GM12878 (cell line): ENCODE measurements around the gene CLCN2. TPM values are rescaled to one million over a fixed set of nuclear protein-coding genes. Genes with fewer than 3 reads are reported as not detected.

Experiments used
- ATAC-seq: fragments of 200-7000 bp; cut with Tn5 transposase; 3 replicates; pipeline ENCODE4 v1.9.1; 2020; ENCODE audit warnings: mild to moderate bottlenecking, moderate library complexity
- BruUV-seq: library from RNA; stranded (reverse); fragments of 400-500 nt; replicated peaks from 2 replicates; lab custom pipeline; 2021; lab: Mats Ljungman, UMichigan
- CTCF ChIA-PET: fragments of 300-600 bp; sonication (Branson Sonifier 250); formaldehyde crosslinking; extraction: SDS; loops from one replicate; lab custom pipeline; 2021; ENCODE audit warnings: inconsistent platforms; lab: Yijun Ruan, JAX
- POLR2A ChIA-PET: fragments of 350-600 bp; formaldehyde crosslinking; extraction: SDS; loops from one replicate; lab custom pipeline; 2021; ENCODE audit warnings: inconsistent platforms; lab: Charles Lee
- RAD21 ChIA-PET: fragments of 300-600 bp; sonication (Branson Sonifier 250); formaldehyde crosslinking; loops from one replicate; lab custom pipeline; 2023; ENCODE audit warnings: antibody characterized with exemption; ENCODE audit not compliant: unreplicated experiment; lab: Charles Lee
- SMC1A ChIA-PET: fragments of 300-600 bp; sonication (Branson Sonifier 250); formaldehyde crosslinking; loops from one replicate; lab custom pipeline; 2023; ENCODE audit not compliant: unreplicated experiment, uncharacterized antibody; lab: Charles Lee
- DNase-seq: peaks from one replicate; pipeline ENCODE4 v3.0.0-alpha.2; 2011; ENCODE audit warnings: low read depth, low spot score
- FAIRE-seq: peaks from 3 replicates; lab custom pipeline; 2011; peaks lifted over from hg19 to GRCh38; lab: Jason Lieb, UNC
- H2AFZ ChIP-seq: 2 replicates; pipeline ENCODE4 v1.6.0; 2011; ENCODE audit warnings: low read depth, low read length, control low read depth; ENCODE audit not compliant: control insufficient read depth
- H3K27ac ChIP-seq: 2 replicates; pipeline ENCODE4 v1.5.1; 2011; ENCODE audit warnings: control low read depth; ENCODE audit not compliant: control insufficient read depth, insufficient read depth
- H3K27me3 ChIP-seq, 2 experiments: replicated peaks in 1 of 2; 2 replicates each; pipeline versions ENCODE4 v1.6.0 to v1.6.1; 2011; ENCODE audit warnings: low read length in 1 of 2; ENCODE audit not compliant: control insufficient read depth in 2 of 2, insufficient read depth in 2 of 2
- H3K36me3 ChIP-seq, 2 experiments: 2 replicates each; pipeline ENCODE4 v1.5.1; 2011; ENCODE audit warnings: low read length in 1 of 2; ENCODE audit not compliant: control insufficient read depth in 2 of 2, insufficient read depth in 2 of 2
- H3K4me1 ChIP-seq: 2 replicates; pipeline ENCODE4 v1.6.1; 2011; ENCODE audit warnings: mild to moderate bottlenecking, low read length, moderate library complexity, mixed read lengths; ENCODE audit not compliant: control insufficient read depth, insufficient read depth
- H3K4me2 ChIP-seq: 2 replicates; pipeline ENCODE4 v1.6.0; 2011; ENCODE audit warnings: control low read depth; ENCODE audit not compliant: control insufficient read depth, insufficient read depth
- H3K4me3 ChIP-seq: fragments of 200-600 bp; sonication (generic); 2 replicates; pipeline ENCODE4 v1.5.1; 2016
- H3K79me2 ChIP-seq: 2 replicates; pipeline ENCODE4 v1.6.0; 2011; ENCODE audit warnings: low read length; ENCODE audit not compliant: control insufficient read depth, insufficient read depth
- H3K9ac ChIP-seq: 2 replicates; pipeline ENCODE4 v1.8.0; 2011; ENCODE audit warnings: low read length, control low read depth, mixed read lengths; ENCODE audit not compliant: control insufficient read depth, insufficient read depth
- H3K9me3 ChIP-seq: replicated peaks from 3 replicates; pipeline ENCODE4 v1.5.1; 2011; ENCODE audit warnings: mild to moderate bottlenecking, low read length; ENCODE audit not compliant: control insufficient read depth, insufficient read depth
- H4K20me1 ChIP-seq: 2 replicates; pipeline ENCODE4 v1.6.0; 2011; ENCODE audit not compliant: control insufficient read depth, insufficient read depth
- DPF2 ChIP-seq: fragments of 450-650 bp; IDR thresholded peaks from 2 replicates; pipeline ENCODE4 v1.6.1; 2017; ENCODE audit warnings: mild to moderate bottlenecking
- ETV6 ChIP-seq, 2 experiments: fragments of 450-650 bp in 1 of 2; IDR thresholded peaks in 1 of 2; conservative IDR thresholded peaks in 1 of 2; 2 replicates each; pipeline ENCODE4 v1.6.1; 2014; ENCODE audit warnings: antibody characterized with exemption in 1 of 2, borderline replicate concordance in 1 of 2, low read depth in 1 of 2, mild to moderate bottlenecking in 1 of 2, moderate library complexity in 1 of 2
- IKZF2 ChIP-seq, 2 experiments: fragments of 450-650 bp; IDR thresholded peaks; 2 replicates each; pipeline ENCODE4 v1.6.1; 2017; ENCODE audit warnings: mild to moderate bottlenecking in 2 of 2, moderate library complexity in 2 of 2
- MEF2B ChIP-seq: fragments of 450-650 bp; IDR thresholded peaks from 2 replicates; pipeline ENCODE4 v1.6.1; 2018; ENCODE audit warnings: mild to moderate bottlenecking, moderate library complexity; ENCODE audit not compliant: partially characterized antibody, poor library complexity, severe bottlenecking
- SMC3 ChIP-seq: IDR thresholded peaks from 2 replicates; pipeline ENCODE4 v1.6.1; 2011; ENCODE audit warnings: low read length, improper control_type of control experiment, borderline replicate concordance
- SREBF2 ChIP-seq: IDR thresholded peaks from 2 replicates; pipeline ENCODE4 v1.6.1; 2012; ENCODE audit warnings: mild to moderate bottlenecking, low read length
- TCF3 ChIP-seq: IDR thresholded peaks from 2 replicates; pipeline ENCODE4 v1.6.1; 2012; ENCODE audit warnings: low read depth, mild to moderate bottlenecking, low read length, borderline replicate concordance; ENCODE audit not compliant: insufficient read depth
- TCF7 ChIP-seq: IDR thresholded peaks from 2 replicates; pipeline ENCODE4 v1.6.1; 2014; ENCODE audit warnings: antibody characterized with exemption, borderline replicate concordance
- WGBS: methylation state at CpG from one replicate; pipeline ENCODE4 v1.1.6; 2016; ENCODE audit warnings: low lambda C conversion rate; ENCODE audit not compliant: insufficient replicate concordance, insufficient coverage; ENCODE audit errors: missing lambda C conversion rate; 5-methylcytosine and 5-hydroxymethylcytosine counted together
- in situ Hi-C: fragments of 300-500 bp; cut with MboI; formaldehyde crosslinking; loops from 9 replicates; pipeline ENCODE4 v1.14.3; 2018; ENCODE audit warnings: mixed read lengths
- intact Hi-C: fragments of 100-400 bp; cut with micrococcal nuclease; formaldehyde crosslinking; loops from one replicate; pipeline ENCODE4 v1.14.2; 2022; ENCODE audit not compliant: unreplicated experiment
- polyA plus RNA-seq, 11 experiments: library from polyadenylated mRNA; depleted of rRNA in 4 of 11; unstranded in 6 of 11; stranded (reverse) in 5 of 11; fragments of >200 nt; fragmentation: Nextera tagmentation in 4 of 11; fragmentation: Illumina TruSeq in 1 of 11; extraction: Ambion mirVana in 4 of 11; extraction: Trizol in 1 of 11; gene quantifications; 1 replicate in 1 of 11; 2 replicates in 10 of 11; pipeline versions ENCODE4 v1.2.1 to v1.2.3, GENCODE V29; 2011 to 2016; ENCODE audit warnings: inconsistent platforms in 2 of 11, missing spikeins in 2 of 11, low read depth in 1 of 11
- total RNA-seq, 4 experiments: library from RNA; depleted of rRNA in 3 of 4; stranded (reverse); fragments of >200 nt in 3 of 4; fragmentation: Illumina TruSeq in 1 of 4; extraction: Trizol in 1 of 4; gene quantifications; 2 replicates each; pipeline versions ENCODE4 v1.2.1 to v1.2.3, GENCODE V29; 2013 to 2021
- TF ChIP-seq, protein P1 (sequence below): IDR thresholded peaks from 2 replicates; pipeline ENCODE4 v1.6.1; 2011; ENCODE audit warnings: low read depth, low read length, improper control_type of control experiment, borderline replicate concordance

Gene CLCN2
- total and polyA plus RNA-seq, 10 of the 15 experiments (the other 5 are each of a cell fraction or from before 2014, with no cell fraction given) = 0.13 to 2.6 (median 0.85) TPM; not detected in 1

GRCh38 chr3:184360070-184360928, 1.1 kb downstream of the CLCN2 start:
- Histone ChIP-seq H3K4me1 (peaks cover 10% of the 10 kb centered on the region), H3K27ac (no peak overlapping the region), H3K9ac (no peak overlapping the region), H3K4me3 (peak overlapping the region; percentile 67; the same call in 1 of the 2 replicates), H3K4me2 (peak overlapping the region; percentile 93), H2AFZ (no peak overlapping the region), H3K9me3 (no peaks in the 10 kb centered on the region), H3K36me3 (no peaks in the 10 kb centered on the region), H3K27me3 (no peaks in the 10 kb centered on the region; a peak in 1 of 4 replicates), H4K20me1 (no peaks in the 10 kb centered on the region), H3K79me2 (peaks cover 18% of the 10 kb centered on the region)
- SMC1A ChIA-PET = no interaction called here
- ATAC-seq (no peak), FAIRE-seq (no peak), DNase-seq (no peak)
- intact Hi-C loops (loop anchor here (5.0 kb wide), 1 partner anchor 43 kb away; no protein-coding TSS in a partner anchor), in situ Hi-C loops (no loop called here)
- CTCF ChIA-PET = interaction anchor here (1.3 to 2.9 kb wide), 3 partner anchors 11 to 154 kb away, joined by 4 to 10 read pairs (median 5); no protein-coding TSS in a partner anchor
- TF ChIP-seq MEF2B = no peak
- TF ChIP-seq, protein P1, sequence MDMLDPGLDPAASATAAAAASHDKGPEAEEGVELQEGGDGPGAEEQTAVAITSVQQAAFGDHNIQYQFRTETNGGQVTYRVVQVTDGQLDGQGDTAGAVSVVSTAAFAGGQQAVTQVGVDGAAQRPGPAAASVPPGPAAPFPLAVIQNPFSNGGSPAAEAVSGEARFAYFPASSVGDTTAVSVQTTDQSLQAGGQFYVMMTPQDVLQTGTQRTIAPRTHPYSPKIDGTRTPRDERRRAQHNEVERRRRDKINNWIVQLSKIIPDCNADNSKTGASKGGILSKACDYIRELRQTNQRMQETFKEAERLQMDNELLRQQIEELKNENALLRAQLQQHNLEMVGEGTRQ = no peak
- no peak for TF ChIP-seq SREBF2
- no peak for TF ChIP-seq DPF2
- no peak for TF ChIP-seq TCF3
- TF ChIP-seq IKZF2 (IDR thresholded peaks at IDR 0.05) = no peak
- no peak for TF ChIP-seq TCF7
- TF ChIP-seq SMC3 = no peak
- no peak for TF ChIP-seq ETV6 (conservative IDR thresholded peaks at IDR 0.05 in 1 of 2, IDR thresholded peaks at IDR 0.05 in 1 of 2; ENCODE audit: borderline replicate concordance in 1 of 2, low read depth in 1 of 2)
- POLR2A ChIA-PET = interaction anchor here (0.6 kb wide), 1 partner anchor 181 kb away, joined by 4 read pairs; no protein-coding TSS in a partner anchor
- 54% methylated on average over 12 of the region's 12 CpGs for WGBS
- BruUV-seq = no TSS peak
- RAD21 ChIA-PET = no interaction called here
